Dedifferentiated amniotic fluid mesenchymal stem cell (primary cell): ENCODE measurements around the gene UBAC1.
"Not testable (repeated sequence)": the region's sequence is repeated elsewhere in the genome, so short reads cannot be mapped to it uniquely, and the experiment has no call there.

Experiments used
- DNase-seq: peaks from one replicate; pipeline ENCODE4 v3.0.0-alpha.2; 2016; ENCODE audit errors: extremely low spot score

Gene UBAC1

DNA sequence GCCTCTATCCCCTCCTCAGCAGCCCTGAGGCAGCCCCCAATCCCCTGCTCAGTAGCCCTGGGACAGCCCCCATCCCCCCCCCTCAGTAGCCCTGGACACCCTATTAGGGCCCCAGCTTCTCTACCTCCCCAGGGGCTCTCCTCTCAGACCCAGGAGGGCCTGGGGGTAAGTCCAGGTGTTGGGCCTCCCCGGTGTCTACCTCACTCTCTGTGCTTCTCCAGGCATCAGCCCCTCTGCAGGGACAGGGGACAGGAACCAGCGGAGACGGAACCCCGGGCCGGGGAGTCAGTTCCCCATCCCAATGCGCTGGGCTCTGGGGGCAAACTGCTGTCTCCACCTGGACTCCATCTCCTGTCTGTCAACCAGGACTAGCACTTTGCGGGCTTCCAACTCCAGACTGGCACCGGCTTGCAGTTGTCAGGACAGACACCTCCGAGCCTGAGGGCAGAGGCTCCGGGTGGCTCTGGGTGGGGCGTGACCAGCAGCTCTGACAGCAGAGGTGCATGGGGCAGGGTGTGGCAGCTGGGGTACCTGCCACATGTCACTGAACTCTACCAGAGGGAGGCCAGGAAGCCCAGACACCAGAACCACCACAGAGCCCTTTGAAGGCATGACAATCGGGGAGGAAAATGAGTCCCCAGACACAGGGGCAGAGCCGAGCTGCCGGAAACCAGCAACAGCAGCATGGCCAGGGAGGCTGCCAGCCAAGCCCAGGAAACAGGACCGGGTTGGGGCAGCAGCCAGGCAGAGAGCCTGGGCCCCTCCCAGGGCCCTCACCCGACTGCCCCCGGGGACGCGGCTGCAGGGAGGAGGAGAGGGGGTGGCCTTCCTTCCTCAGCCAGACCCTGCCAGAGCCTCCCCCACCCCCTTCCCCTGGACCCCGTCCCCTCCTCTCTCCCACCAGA lies 17.7 kb upstream of the UBAC1 start:
- DNase-seq: no peak

DNA sequence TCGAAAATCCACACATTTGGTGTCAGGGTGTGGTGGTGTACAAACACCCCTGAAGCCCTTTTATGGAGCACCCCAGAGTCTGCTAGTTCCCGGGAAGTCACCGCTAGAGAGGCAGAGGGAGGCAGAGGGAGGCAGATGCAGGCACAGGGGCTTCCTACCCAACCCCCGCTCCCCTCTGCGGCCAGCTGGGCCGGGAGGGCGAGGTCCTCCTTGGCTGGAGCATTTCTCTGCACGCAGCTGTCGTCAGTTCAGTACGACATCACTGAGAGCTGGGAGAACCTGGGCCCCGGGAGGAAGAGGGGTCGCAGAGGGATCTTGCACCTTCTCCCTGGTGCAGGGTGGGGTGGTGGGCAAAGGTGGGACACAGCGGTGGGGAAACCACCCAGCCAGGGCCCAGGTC lies 15.8 kb upstream of the UBAC1 start:
- DNase-seq: no peak

GRCh38 chr9:135976531-135976930 lies 15.4 kb upstream of the UBAC1 start:
- DNase-seq: no peak

GRCh38 chr9:135975834-135976233 lies 14.7 kb upstream of the UBAC1 start:
- no peak for DNase-seq

- DNase-seq: no peak
These were observed 13.0 kb upstream of the UBAC1 start for GRCh38 chr9:135974220-135974573.

DNA sequence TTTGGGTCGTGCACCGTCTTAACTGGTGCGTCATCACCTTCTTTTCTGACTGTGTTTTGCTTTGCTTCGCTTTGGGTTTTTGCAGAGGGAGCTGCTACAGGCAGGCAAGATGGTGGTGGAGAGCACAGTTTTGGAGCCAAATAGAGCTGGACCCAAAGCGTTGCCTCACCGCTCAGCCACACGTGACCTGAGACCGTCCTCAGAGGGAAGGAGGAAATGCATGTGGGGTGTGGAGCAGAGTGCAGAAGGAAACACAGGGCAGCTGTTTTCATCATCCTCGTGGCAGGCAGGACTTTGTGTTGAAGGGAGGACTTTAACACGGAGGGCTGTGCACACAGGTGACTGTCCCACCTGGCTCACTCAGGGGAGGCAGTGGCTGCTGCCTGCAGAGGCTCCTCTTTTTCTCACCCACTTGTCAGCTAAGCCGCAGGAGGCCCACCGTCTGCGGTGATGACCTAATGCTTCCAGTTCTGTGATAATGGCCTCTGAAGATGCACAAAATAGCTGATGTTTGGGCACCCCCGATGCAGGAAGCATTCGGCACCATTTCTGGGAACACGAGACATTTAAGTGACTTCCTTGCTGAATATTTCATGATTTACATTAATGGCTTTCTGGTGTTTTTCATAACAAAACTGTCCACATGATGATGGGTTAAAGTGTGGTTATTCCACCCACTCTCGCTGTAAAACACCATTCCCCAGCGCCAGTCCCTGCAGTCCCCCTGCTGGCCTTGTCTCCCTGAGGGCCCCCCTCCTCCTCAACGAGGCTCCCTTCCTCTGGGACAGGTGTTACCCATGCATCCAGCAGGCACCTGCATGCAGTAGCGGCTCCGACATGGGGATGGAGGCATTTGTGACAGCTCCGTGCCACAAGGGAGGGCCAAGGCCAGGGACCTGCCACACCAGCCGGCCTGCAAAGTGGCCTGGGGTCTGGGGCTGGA lies 12.4 kb upstream of the UBAC1 start:
- DNase-seq: no peak

GRCh38 chr9:135971892-135972291 lies 10.7 kb upstream of the UBAC1 start:
- DNase-seq: no peak

- DNase-seq: no peak
These were observed 10.1 kb upstream of the UBAC1 start for GRCh38 chr9:135971111-135971766.

DNA sequence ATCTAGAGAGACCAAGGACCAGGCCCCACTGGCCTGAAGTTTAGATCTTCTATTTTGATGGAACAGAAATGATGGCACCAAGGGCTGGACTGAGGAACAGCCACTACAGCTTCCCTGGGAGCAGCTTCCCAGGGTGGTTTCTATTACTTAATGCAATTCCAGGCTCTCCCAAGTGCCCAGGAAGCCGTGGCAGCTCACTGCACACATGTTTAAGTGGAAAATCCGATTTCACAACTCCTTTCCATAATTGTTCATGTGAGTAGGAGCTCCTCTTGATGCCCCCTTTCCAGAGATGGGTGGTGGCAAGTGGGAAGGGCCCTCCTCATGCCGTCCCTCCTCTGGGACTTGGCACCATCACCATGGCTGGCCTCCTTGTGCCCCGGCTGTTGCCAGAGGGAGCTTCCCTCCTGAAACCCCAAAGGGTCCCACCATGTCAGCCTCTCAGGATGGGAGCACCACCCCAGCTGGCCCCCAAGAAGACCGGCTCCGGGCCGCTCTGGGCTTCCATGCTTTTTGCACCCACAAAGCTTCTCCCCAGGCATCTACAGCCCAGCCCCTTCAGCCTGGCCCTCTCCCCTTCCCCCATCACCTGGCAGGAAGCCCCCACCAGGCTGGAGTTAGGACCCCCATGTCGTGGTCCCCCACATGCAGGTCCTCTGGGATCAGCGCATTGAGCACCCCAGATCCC lies 9.1 kb upstream of the UBAC1 start:
- no peak for DNase-seq

DNA sequence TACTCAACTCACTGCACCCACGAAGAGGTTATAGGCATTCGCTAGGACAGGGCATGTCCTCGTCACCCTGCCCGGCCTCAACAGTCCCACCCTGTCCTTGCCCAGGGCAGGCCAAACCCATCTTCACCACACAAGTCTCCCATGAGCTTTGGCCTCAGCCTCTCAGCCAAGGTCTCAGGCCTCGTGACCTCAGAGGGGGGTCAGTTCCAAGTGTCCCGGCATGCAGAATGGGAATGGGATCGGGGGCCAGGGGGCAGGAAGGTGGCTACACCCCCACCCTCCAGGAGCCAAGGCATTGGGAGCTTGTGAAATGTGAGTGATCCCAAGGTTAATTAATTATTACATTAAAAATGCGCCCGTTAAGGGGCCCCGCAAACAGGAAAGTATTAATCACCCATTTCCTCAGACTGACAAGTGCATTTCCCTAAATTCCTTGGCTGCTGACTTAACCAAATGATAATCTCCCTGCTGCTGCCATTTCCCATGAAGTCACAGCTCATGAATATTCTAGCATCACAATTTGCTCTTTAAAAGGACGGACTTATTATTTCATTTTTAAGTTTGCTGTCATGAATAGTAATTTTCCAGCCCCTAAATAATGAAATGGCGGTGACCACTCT lies 8.0 kb upstream of the UBAC1 start:
- no peak for DNase-seq

DNA sequence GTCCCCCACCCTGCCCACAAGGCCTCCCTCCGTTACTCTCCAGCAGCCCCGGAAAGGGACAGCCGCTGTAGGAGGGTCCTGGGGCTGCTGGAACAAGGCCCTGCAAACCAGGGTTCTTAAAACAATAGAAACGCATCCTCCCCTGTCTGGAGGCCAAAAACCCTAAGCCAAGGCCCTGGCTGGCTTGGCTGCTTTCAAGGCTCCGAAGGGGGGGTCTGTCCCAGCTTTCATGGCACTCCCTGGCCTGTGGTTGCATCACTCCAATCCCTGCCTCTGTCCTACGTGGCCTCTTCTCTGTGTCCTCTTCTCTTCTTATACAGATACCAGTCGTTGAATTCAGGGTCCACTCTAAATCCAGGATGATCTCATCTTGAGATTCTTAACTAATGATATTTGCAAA lies 7.4 kb upstream of the UBAC1 start:
- no peak for DNase-seq

DNA sequence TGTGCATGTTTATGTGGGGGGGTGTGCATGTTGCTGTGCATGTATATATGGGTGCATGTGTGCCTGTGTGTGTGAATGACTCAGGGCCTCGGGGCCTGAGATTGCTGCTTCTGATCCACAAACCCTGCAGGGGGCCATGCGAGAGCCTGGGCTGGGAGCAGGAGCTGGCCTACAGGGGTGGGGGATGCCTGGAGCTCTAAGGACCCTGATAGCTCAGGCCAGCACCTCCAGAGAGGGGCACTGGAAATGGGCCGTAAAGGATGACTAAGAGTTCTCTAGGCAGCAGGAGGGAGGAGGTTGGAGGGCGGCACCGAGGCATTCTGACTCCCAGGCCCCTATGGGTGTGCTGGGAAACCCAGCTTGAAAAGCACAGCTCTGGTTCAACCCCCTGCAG lies 6.9 kb upstream of the UBAC1 start:
- DNase-seq: no peak

DNA sequence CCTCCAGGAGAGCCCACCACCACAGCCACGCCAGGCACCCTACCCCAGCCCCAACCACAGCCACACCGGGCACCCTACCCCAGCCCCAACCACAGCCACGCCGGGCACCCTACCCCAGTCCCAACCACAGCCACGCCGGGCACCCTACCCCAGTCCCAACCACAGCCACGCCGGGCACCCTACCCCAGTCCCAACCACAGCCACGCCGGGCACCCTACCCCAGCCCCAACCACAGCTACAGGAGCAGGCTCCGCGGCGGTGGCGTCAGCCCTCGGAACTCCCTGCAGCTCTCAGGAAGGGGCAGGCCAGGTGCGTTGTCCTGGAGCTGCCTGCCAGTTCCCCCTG lies 5.7 kb upstream of the UBAC1 start:
- DNase-seq: not testable (repeated sequence)

- DNase-seq: no peak
These were observed 4.1 kb upstream of the UBAC1 start for GRCh38 chr9:135965124-135965756.

DNA sequence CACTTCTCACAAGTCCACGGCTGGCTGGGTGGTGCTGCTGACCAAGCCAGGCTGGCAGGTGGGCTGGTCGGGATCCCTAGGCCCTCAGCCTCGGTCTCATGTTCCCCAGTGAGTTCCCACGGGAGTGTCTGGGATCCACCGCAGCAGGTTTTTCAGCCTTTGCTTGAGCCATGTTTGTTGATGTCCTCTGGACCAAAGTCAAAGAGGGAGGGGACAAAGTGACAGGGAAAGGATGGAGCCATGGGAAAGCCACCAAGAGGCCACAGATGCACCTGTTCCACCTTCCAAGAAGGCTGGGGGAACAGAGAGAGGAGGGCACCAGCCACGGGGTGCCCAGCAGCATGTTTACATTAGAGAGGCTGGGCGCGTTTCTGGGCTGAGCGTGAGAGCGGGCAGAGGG lies 2.8 kb upstream of the UBAC1 start:
- DNase-seq: no peak

DNA sequence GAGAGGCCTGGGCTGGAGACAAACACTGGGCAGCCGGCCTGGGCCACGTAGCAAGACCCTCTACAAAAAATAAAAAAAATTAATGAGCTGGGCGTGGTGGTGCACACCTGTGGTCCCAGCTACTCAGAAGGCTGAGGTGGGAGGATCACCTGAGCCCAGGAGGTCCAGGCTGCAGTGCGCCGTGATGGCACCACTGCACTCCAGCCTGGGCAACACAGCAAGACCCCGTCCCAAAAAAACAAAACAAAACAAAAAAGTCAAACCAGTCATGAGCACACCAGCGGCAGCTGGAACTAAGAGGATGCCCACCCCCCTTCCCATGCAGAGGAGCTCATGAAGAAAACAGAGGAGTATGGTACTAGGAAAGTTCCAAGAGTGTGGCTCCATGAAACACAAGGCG lies 2.2 kb upstream of the UBAC1 start:
- DNase-seq: no peak

- DNase-seq: no peak
These were observed 1.6 kb upstream of the UBAC1 start for GRCh38 chr9:135962696-135963307.

- no peak for DNase-seq
These were observed 880 bp upstream of the UBAC1 start for GRCh38 chr9:135961811-135962695.
